Ovary (tissue), 9 donors: ENCODE data around the gene RASL10A. TPM values are rescaled to one million over a fixed set of nuclear protein-coding genes. Genes with fewer than 3 reads are reported as not detected.

Source experiments
- DNase-seq, 5 donors: peaks; one replicate each; pipeline ENCODE4 v3.0.0-alpha.2; 2019 to 2020
- H3K27ac ChIP-seq, 2 donors: fragments of 200-600 bp; one replicate each; pipeline versions ENCODE4 v1.5.1 to v1.8.0; 2019 to 2022
- H3K27me3 ChIP-seq: fragments of 200-600 bp; one replicate; pipeline ENCODE4 v1.8.0; 2022
- H3K36me3 ChIP-seq: fragments of 200-600 bp; sonication (generic); one replicate; pipeline ENCODE4 v1.5.1; 2019
- H3K4me1 ChIP-seq: one replicate; pipeline ENCODE4 v1.8.1; 2013; ENCODE audit warnings: mild to moderate bottlenecking, moderate library complexity; ENCODE audit not compliant: insufficient read depth
- H3K4me3 ChIP-seq: fragments of 200-600 bp; sonication (generic); one replicate; pipeline ENCODE4 v1.5.1; 2017
- H3K9me3 ChIP-seq, 2 donors: fragments of 200-600 bp in 1 of 2; sonication (generic) in 1 of 2; one replicate each; pipeline versions ENCODE4 v1.5.1 to v1.8.1; 2013 to 2019; ENCODE audit warnings: mild to moderate bottlenecking in 1 of 2, moderate library complexity in 1 of 2
- EP300 ChIP-seq: sonication (generic); formaldehyde crosslinking; IDR thresholded peaks from one replicate; pipeline ENCODE4 v1.6.1; 2017; ENCODE audit warnings: antibody characterized with exemption
- POLR2A ChIP-seq: fragments of 450-650 bp; IDR thresholded peaks from one replicate; pipeline ENCODE4 v1.6.1; 2017; ENCODE audit warnings: antibody characterized with exemption, mild to moderate bottlenecking, moderate library complexity
- WGBS, 3 donors: extraction: QIAGEN DNeasy Blood & Tissue Kit in 1 of 3; methylation state at CpG; one replicate each; pipeline versions ENCODE4 v1.1.5 to v1.1.7; 2013 to 2017; 5-methylcytosine and 5-hydroxymethylcytosine counted together
- intact Hi-C, 4 donors: fragments of 100-400 bp; cut with DNase I; formaldehyde crosslinking; loops; one replicate each; pipeline versions ENCODE4 v1.11.0 to v1.15.1; 2022 to 2023
- polyA plus RNA-seq, 2 donors: library from polyadenylated mRNA; stranded (reverse); fragments of 200-250 nt in 1 of 2; fragments of 350-450 nt in 1 of 2; fragmentation: Illumina TruSeq in 1 of 2; extraction: RNeasy Lipid Tissue Mini Kit (QIAGEN cat#74804) in 1 of 2; gene quantifications; one replicate each; pipeline ENCODE4 v1.2.3, GENCODE V29; 2013 to 2014
- total RNA-seq, 7 donors: library from RNA; depleted of rRNA in 2 of 7; stranded (reverse); fragments of >200 nt in 2 of 7; fragmentation: NEBNext Ultra II Directional in 3 of 7; extraction: Animal tissue kit (Norgen Biotek cat#: 25700) in 3 of 7; gene quantifications; one replicate each; pipeline versions ENCODE4 v1.1.0 to v1.2.4, GENCODE V29; 2016 to 2023
- TF ChIP-seq, protein P1 (sequence below), 3 donors: fragments of 450-650 bp in 2 of 3; fragments of 200-600 bp in 1 of 3; IDR thresholded peaks; one replicate each; pipeline versions ENCODE4 v1.5.1 to v1.8.0; 2016 to 2022; ENCODE audit warnings: antibody characterized with exemption in 3 of 3, mild to moderate bottlenecking in 1 of 3
- donor health status: DM: no; HTN: no; CAD: no; lungs with moderate emphysema.
- donor health status: DM: no; HTN: no; CAD: no.
- donor health status: Bipolar disorder and iron deficiency.
- donor health status: DM: yes; HTN: yes; CAD: no.
- donor health status: DM: no; HTN: no; CAD: no.
- donor health status: DM: yes; HTN: yes; CAD: no.

Gene RASL10A
- total and polyA plus RNA-seq, 9 donors, result 0.22 to 0.53 (median 0.40) TPM; not detected in 3

DNA sequence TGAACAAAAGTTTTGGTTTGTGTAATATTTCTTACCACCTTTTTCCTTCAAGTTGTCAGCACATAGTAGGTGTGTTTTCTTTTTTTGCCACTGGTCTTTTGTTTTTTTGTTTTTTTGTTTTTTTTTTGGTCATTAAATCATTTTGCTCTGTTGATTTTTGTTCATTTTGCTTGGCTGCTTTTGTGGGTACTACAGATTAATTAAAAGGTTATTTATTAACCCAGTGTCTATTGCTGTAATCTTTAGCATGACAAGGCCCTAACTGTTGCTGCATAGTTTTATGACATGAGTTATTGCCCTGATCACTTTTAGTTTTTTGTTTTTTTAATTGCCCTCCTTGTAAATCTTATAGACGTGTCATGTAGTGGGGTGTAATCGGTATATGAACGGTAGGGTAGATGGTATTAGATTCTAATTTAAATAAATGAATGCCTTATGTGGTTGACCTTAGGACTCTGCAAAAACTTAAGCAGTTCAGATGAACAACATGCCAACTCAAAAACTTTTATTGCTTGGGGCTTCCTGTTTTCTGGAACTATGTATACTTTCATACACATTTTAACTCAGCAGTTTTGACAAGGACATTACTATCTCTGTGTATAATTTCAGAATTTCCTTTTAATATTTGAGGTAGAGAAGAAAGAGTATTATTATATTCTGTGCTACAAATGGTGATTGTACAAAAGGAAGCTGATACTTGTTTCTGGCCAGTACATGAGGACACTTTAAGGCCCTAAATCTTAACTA lies 39.5 kb downstream of the RASL10A start:
- no peaks in the 10 kb centered on the region for H3K9me3 ChIP-seq
- peaks cover 2% of the 10 kb centered on the region for H3K4me1 ChIP-seq
- DNase-seq, result no peak
- intact Hi-C loops, result no loop called here
- no peaks in the 10 kb centered on the region for H3K27me3 ChIP-seq
- no peak for TF ChIP-seq POLR2A
- no peak for TF ChIP-seq EP300
- TF ChIP-seq, protein P1, sequence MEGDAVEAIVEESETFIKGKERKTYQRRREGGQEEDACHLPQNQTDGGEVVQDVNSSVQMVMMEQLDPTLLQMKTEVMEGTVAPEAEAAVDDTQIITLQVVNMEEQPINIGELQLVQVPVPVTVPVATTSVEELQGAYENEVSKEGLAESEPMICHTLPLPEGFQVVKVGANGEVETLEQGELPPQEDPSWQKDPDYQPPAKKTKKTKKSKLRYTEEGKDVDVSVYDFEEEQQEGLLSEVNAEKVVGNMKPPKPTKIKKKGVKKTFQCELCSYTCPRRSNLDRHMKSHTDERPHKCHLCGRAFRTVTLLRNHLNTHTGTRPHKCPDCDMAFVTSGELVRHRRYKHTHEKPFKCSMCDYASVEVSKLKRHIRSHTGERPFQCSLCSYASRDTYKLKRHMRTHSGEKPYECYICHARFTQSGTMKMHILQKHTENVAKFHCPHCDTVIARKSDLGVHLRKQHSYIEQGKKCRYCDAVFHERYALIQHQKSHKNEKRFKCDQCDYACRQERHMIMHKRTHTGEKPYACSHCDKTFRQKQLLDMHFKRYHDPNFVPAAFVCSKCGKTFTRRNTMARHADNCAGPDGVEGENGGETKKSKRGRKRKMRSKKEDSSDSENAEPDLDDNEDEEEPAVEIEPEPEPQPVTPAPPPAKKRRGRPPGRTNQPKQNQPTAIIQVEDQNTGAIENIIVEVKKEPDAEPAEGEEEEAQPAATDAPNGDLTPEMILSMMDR (IDR thresholded peaks at IDR 0.05), result no peak
- H3K36me3 ChIP-seq, result no peaks in the 10 kb centered on the region
- H3K4me3 ChIP-seq, result no peak overlapping the region
- 69 to 71% (median 70%) methylated on average over 3 of the region's 3 CpGs for WGBS, 3 donors
- no peak overlapping the region for H3K27ac ChIP-seq

DNA sequence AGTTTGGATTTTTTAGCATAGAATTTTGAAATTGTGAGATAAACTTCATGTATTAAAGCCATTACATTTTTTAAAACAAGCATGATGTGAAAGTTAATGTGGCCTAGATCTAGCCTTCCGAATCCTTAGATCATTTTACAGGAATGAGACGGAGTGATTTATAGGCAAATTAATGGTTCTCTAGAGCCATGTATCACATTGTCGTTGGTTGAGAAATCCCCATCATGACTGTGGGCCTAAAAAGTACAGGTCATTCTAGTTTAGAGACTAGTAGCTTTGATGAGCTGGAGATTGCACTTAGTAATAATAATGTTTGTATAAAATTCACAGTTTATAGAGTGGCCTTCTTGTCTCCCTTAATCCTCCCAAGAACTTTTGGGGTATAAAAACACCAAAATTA lies 40.3 kb downstream of the RASL10A start:
- Histone ChIP-seq H3K4me3 (no peak overlapping the region), H3K36me3 (no peaks in the 10 kb centered on the region), H3K4me1 (peaks cover 4% of the 10 kb centered on the region), H3K27ac (no peak overlapping the region), H3K27me3 (no peaks in the 10 kb centered on the region), H3K9me3 (no peaks in the 10 kb centered on the region)
- 53 to 71% (median 62%) methylated on average over 3 of the region's 3 CpGs for WGBS, 3 donors
- intact Hi-C loops, result no loop called here
- TF ChIP-seq POLR2A (no peak), EP300 (no peak)
- TF ChIP-seq, protein P1 (IDR thresholded peaks at IDR 0.05), result no peak
- no peak for DNase-seq

DNA sequence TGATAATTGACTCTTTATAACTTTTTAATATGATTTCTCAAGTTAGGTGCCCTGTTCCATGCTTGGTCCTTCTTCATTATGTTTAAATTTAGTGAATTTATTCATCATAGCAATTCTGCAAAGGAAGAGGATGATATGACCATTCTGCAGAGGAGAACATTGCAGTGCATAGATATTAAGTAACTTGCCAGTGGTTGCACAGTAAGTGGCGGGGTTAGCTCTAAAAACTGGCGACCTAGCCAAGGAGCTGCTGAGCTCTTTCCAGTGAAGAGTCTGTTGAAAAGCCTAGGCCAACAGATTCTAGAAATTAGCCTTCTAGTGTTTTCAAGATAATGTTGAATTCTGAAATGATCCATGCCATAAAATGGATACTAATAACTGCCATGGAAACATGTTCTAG lies 42.9 kb downstream of the RASL10A start:
- intact Hi-C loops, result no loop called here
- Histone ChIP-seq H3K36me3 (no peaks in the 10 kb centered on the region), H3K27ac (no peak overlapping the region)

DNA sequence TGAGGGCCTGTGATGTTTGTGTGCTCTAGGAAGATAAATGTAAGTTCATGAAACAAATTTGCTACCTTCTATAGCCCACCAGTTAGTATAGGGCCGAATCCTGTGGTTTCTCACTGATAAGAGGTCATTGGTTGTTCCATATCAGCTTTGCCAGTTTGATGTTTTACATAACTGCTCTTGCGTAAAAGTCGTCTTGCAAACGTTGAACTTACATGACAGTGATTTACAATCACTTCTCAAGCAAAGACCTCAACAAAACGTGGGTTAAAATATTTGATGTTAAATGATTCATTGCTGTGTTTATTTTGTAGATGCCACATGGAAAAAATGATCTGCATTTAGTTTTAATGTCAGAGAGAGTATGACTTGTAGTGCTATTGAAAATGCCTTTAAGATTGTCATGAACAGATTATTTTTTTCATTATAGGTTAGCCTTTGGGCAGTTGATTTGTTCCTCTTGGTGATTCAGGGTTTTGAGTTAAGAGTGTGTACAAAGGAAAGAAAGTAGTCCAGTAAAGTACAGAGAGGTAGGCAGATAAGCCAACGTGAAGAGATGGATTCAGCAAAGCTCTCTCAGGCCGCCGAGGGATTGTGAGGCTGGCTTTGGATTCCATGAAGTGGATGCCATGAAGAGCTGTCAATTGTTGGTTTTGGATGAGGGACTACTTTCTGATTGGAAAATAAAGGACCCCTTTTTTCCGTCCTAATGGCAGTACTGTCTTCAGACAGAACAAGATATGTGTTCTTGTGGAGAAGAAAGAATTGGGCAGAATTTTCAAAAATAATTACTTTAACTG lies 44.8 kb downstream of the RASL10A start:
- peaks cover 11% of the 10 kb centered on the region for H3K4me1 ChIP-seq
- intact Hi-C loops, result no loop called here

More for the DNA sequence above, 42.9 kb downstream of the RASL10A start:
- H3K4me1 ChIP-seq, result peaks cover 4% of the 10 kb centered on the region
- 81 to 84% (median 83%) methylated on average over 2 of the region's 2 CpGs for WGBS, 3 donors
- no peak for DNase-seq
- H3K27me3 ChIP-seq, result no peaks in the 10 kb centered on the region
- TF ChIP-seq POLR2A, result no peak
- TF ChIP-seq EP300, result no peak
- TF ChIP-seq, protein P1 (IDR thresholded peaks at IDR 0.05), result no peak
- H3K4me3 ChIP-seq, result no peak overlapping the region
- H3K9me3 ChIP-seq, result no peaks in the 10 kb centered on the region

More for the DNA sequence above, 44.8 kb downstream of the RASL10A start:
- H3K36me3 ChIP-seq, result no peaks in the 10 kb centered on the region
- 12 to 17% (median 17%) methylated on average over 9 of the region's 9 CpGs for WGBS, 3 donors
- no peaks in the 10 kb centered on the region for H3K27me3 ChIP-seq
- no peak overlapping the region for H3K27ac ChIP-seq
- no peak for DNase-seq
- peak overlapping the region; percentile 98 for H3K4me3 ChIP-seq
- TF ChIP-seq POLR2A (no peak), EP300 (no peak)
- TF ChIP-seq, protein P1 (IDR thresholded peaks at IDR 0.05), result no peak
- H3K9me3 ChIP-seq, result no peaks in the 10 kb centered on the region
